A673 (cell line): ENCODE results near the gene FAM24B. TPM values are rescaled to one million over a fixed set of nuclear protein-coding genes. Genes with fewer than 3 reads are reported as not detected.

Source experiments
- BruUV-seq: library from RNA; stranded (reverse); fragments of 400-500 nt; replicated peaks from 2 replicates; lab custom pipeline; 2021; lab: Mats Ljungman, UMichigan
- CTCF ChIA-PET: fragments of 300-600 bp; sonication (Branson Sonifier 250); formaldehyde crosslinking; loops from one replicate; lab custom pipeline; 2022; ENCODE audit warnings: antibody characterized with exemption; lab: Charles Lee
- POLR2A ChIA-PET: fragments of 300-600 bp; sonication (Branson Sonifier 250); formaldehyde crosslinking; loops from one replicate; lab custom pipeline; 2022; ENCODE audit warnings: antibody characterized with exemption; ENCODE audit not compliant: low non-redundant PET; lab: Charles Lee
- DNase-seq: peaks from one replicate; pipeline ENCODE4 v3.0.0-alpha.2; 2015; ENCODE audit warnings: low spot score
- H3K27ac ChIP-seq: fragments of 200-600 bp; sonication (generic); 2 replicates; pipeline ENCODE4 v1.5.1; 2016; ENCODE audit warnings: mixed run types, low read depth, mild to moderate bottlenecking, mixed read lengths, antibody characterized with exemption, low read length; ENCODE audit not compliant: poor library complexity, severe bottlenecking
- H3K27me3 ChIP-seq: fragments of 200-600 bp; sonication (generic); replicated peaks from 2 replicates; pipeline ENCODE4 v1.6.1; 2017; ENCODE audit warnings: mixed run types, low read depth, mild to moderate bottlenecking, mixed read lengths, antibody characterized with exemption, low read length; ENCODE audit not compliant: insufficient read depth, poor library complexity
- H3K36me3 ChIP-seq: fragments of 200-600 bp; sonication (generic); 2 replicates; pipeline ENCODE4 v1.6.1; 2016; ENCODE audit warnings: mixed run types, mild to moderate bottlenecking, mixed read lengths, antibody characterized with exemption, low read length; ENCODE audit not compliant: insufficient read depth, poor library complexity, severe bottlenecking
- H3K4me1 ChIP-seq: fragments of 200-600 bp; sonication (generic); 2 replicates; pipeline ENCODE4 v1.6.1; 2017; ENCODE audit warnings: mixed run types, mild to moderate bottlenecking, mixed read lengths, antibody characterized with exemption, low read length; ENCODE audit not compliant: insufficient read depth, poor library complexity, severe bottlenecking
- H3K4me3 ChIP-seq: fragments of 200-600 bp; sonication (generic); 2 replicates; pipeline ENCODE4 v1.5.1; 2016; ENCODE audit warnings: low read depth, mixed run types, mild to moderate bottlenecking, mixed read lengths, low read length; ENCODE audit not compliant: poor library complexity, severe bottlenecking
- H3K9me3 ChIP-seq: fragments of 200-600 bp; sonication (generic); 2 replicates; pipeline ENCODE4 v1.6.1; 2016; ENCODE audit warnings: mixed run types, low read depth, mild to moderate bottlenecking, mixed read lengths, antibody characterized with exemption, low read length; ENCODE audit not compliant: poor library complexity, severe bottlenecking
- EZH2 ChIP-seq: fragments of 200-600 bp; sonication (generic); IDR thresholded peaks from 2 replicates; pipeline ENCODE4 v1.6.1; 2017; ENCODE audit warnings: borderline replicate concordance, low read depth, mild to moderate bottlenecking, mixed read lengths, antibody characterized with exemption, low read length; ENCODE audit not compliant: poor library complexity, severe bottlenecking
- intact Hi-C: fragments of 100-400 bp; cut with micrococcal nuclease; formaldehyde crosslinking; loops from one replicate; pipeline ENCODE4 v1.10.0; 2022; ENCODE audit not compliant: unreplicated experiment
- total RNA-seq: library from RNA; stranded (reverse); gene quantifications from 2 replicates; pipeline ENCODE4 v1.2.3, GENCODE V29; 2021
- TF ChIP-seq, protein P1 (sequence below): fragments of 300-800, 200-600 bp; sonication (generic); conservative IDR thresholded peaks from 2 replicates; pipeline ENCODE4 v1.5.1; 2017; ENCODE audit warnings: low read depth, mild to moderate bottlenecking, antibody characterized with exemption, low read length, moderate library complexity, mixed read lengths

Gene FAM24B
- total RNA-seq, 1 experiment from 2014 or later = 7.0 TPM

DNA sequence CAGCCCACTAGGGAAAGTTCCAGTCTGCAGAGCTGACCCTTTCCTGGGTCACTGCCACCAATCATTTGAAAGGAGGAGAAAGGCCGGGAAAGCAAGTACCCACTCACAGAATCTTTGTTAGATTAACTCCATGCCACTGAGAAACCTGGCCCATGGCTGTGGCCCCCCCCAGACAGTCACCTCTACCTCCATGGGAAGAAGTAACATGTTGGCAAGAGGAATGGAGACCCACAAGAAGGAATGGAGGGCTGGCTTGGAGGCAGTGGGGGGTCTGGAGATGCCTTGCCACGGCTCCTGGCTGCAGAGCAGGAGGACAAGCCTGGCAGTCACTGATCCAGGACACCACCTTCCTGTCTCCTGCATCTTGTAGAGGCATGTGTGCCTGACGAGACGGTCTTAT, 66.6 kb downstream of the FAM24B start:
- no peaks in the 10 kb centered on the region for H3K36me3 ChIP-seq
- CTCF ChIA-PET = no interaction called here
- POLR2A ChIA-PET = no interaction called here

DNA sequence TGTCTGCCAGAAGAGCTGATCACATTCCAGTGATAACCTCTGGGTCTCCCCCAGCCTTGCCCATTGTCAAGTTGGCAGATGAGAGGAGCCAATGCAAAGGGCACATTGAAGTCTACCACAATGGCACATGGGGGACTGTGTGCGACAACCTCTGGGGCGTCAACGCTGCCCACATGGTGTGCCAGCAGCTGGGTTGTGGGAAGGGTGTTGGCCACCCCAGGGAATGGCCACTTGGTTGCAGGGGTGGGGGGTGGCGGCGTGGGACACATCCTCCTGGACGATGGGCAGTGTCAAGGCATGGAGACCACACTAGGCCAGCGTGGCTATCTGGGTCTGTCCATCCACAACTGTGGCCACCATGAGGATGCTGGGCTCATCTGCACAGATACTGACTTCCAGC, 77.1 kb downstream of the FAM24B start:
- POLR2A ChIA-PET = no interaction called here
- Histone ChIP-seq H3K27ac (no peak overlapping the region), H3K4me3 (no peak overlapping the region), H3K36me3 (no peaks in the 10 kb centered on the region), H3K9me3 (no peaks in the 10 kb centered on the region), H3K27me3 (peaks cover 21% of the 10 kb centered on the region), H3K4me1 (no peaks in the 10 kb centered on the region)
- TF ChIP-seq EZH2 = no peak
- TF ChIP-seq, protein P1, sequence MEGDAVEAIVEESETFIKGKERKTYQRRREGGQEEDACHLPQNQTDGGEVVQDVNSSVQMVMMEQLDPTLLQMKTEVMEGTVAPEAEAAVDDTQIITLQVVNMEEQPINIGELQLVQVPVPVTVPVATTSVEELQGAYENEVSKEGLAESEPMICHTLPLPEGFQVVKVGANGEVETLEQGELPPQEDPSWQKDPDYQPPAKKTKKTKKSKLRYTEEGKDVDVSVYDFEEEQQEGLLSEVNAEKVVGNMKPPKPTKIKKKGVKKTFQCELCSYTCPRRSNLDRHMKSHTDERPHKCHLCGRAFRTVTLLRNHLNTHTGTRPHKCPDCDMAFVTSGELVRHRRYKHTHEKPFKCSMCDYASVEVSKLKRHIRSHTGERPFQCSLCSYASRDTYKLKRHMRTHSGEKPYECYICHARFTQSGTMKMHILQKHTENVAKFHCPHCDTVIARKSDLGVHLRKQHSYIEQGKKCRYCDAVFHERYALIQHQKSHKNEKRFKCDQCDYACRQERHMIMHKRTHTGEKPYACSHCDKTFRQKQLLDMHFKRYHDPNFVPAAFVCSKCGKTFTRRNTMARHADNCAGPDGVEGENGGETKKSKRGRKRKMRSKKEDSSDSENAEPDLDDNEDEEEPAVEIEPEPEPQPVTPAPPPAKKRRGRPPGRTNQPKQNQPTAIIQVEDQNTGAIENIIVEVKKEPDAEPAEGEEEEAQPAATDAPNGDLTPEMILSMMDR = no peak
- intact Hi-C loops = no loop called here
- no TSS peak for BruUV-seq
- DNase-seq = no peak
- CTCF ChIA-PET = no interaction called here

More for the DNA sequence above, 66.6 kb downstream of the FAM24B start:
- H3K4me3 ChIP-seq = no peak overlapping the region
- no peaks in the 10 kb centered on the region for H3K9me3 ChIP-seq
- peaks cover 46% of the 10 kb centered on the region for H3K27me3 ChIP-seq
- intact Hi-C loops = no loop called here
- TF ChIP-seq, protein P1 = no peak
- no peak for TF ChIP-seq EZH2
- no peak overlapping the region for H3K27ac ChIP-seq
- DNase-seq = no peak
- H3K4me1 ChIP-seq = no peaks in the 10 kb centered on the region
- BruUV-seq = no TSS peak

Other genes starting within 250 kb of the FAM24B start
- not detected in 2 replicates for gene C10orf120, start 179.7 kb downstream of the FAM24B start, total RNA-seq
- 1.6 and 2.1 TPM in 2 replicates for gene CUZD1, start 33.7 kb downstream of the FAM24B start, total RNA-seq
- not detected in 2 replicates for gene FAM24A, start 31.0 kb upstream of the FAM24B start, total RNA-seq
- 14.2 and 17.7 TPM in 2 replicates for gene C10orf88, start 74.6 kb upstream of the FAM24B start, total RNA-seq
- 4.5 and 5.7 TPM in 2 replicates for gene PSTK, start 100.8 kb upstream of the FAM24B start, total RNA-seq
- 13.8 and 14.4 TPM in 2 replicates for gene IKZF5, start 129.2 kb upstream of the FAM24B start, total RNA-seq
- gene ACADSB, start 129.4 kb upstream of the FAM24B start, total RNA-seq = 20.4 and 27.8 TPM in 2 replicates